HepG2 (cell line): ENCODE results near the gene PNLIPRP2. TPM values are rescaled to one million over a fixed set of nuclear protein-coding genes. Genes with fewer than 3 reads are reported as not detected.

Experiments used
- HMG20A ChIP-seq: IDR thresholded peaks from 2 replicates; pipeline ENCODE4 v1.6.1; 2016; ENCODE audit warnings: borderline replicate concordance
- LCORL ChIP-seq, 2 experiments: fragments of 450-650 bp in 1 of 2; sonication (generic) in 1 of 2; formaldehyde crosslinking in 1 of 2; IDR thresholded peaks; 2 replicates each; pipeline versions ENCODE4 v1.5.0 to v1.6.1; 2017 to 2020; ENCODE audit warnings: antibody characterized with exemption in 1 of 2, missing genetic modification reagents in 1 of 2
- MTA3 ChIP-seq: sonication (generic); formaldehyde crosslinking; IDR thresholded peaks from 2 replicates; pipeline ENCODE4 v1.4.0; 2020; ENCODE audit warnings: missing genetic modification reagents
- NCOA1 ChIP-seq: sonication (generic); formaldehyde crosslinking; IDR thresholded peaks from 2 replicates; pipeline ENCODE4 v1.9.0; 2021; ENCODE audit warnings: missing genetic modification reagents
- NFE2L2 ChIP-seq: fragments of 150-350 bp; IDR thresholded peaks from 2 replicates; pipeline ENCODE4 v1.6.1; 2014; ENCODE audit warnings: low read length
- NR2F6 ChIP-seq, 2 experiments: IDR thresholded peaks; 2 replicates each; pipeline ENCODE4 v1.6.1; 2016; ENCODE audit warnings: antibody characterized with exemption in 1 of 2, mild to moderate bottlenecking in 1 of 2
- SPEN ChIP-seq: sonication (generic); formaldehyde crosslinking; IDR thresholded peaks from 2 replicates; pipeline ENCODE4 v1.5.1; 2020; ENCODE audit warnings: low read depth, mild to moderate bottlenecking, missing genetic modification reagents
- TCF7 ChIP-seq: sonication (generic); IDR thresholded peaks from 2 replicates; pipeline ENCODE4 v1.6.1; 2016; ENCODE audit warnings: antibody characterized with exemption, low read depth
- TEAD2 ChIP-seq: sonication (generic); formaldehyde crosslinking; IDR thresholded peaks from 2 replicates; pipeline ENCODE4 v1.9.0; 2021; ENCODE audit warnings: missing genetic modification reagents
- ZMYM4 ChIP-seq: sonication (generic); formaldehyde crosslinking; IDR thresholded peaks from 2 replicates; pipeline ENCODE4 v1.8.1; 2023; ENCODE audit warnings: mild to moderate bottlenecking, missing genetic modification reagents
- ZNF207 ChIP-seq: fragments of 450-650 bp; IDR thresholded peaks from 2 replicates; pipeline ENCODE4 v1.6.1; 2016; ENCODE audit warnings: antibody characterized with exemption, borderline replicate concordance
- ZNF629 ChIP-seq: sonication (generic); formaldehyde crosslinking; conservative IDR thresholded peaks from 2 replicates; pipeline ENCODE4 v1.5.0; 2020; ENCODE audit warnings: missing genetic modification reagents
- ZNF670 ChIP-seq: sonication (generic); formaldehyde crosslinking; IDR thresholded peaks from 2 replicates; pipeline ENCODE4 v1.8.0; 2022; ENCODE audit warnings: mild to moderate bottlenecking, missing genetic modification reagents, borderline replicate concordance
- polyA plus RNA-seq, 8 experiments: library from polyadenylated mRNA; depleted of rRNA in 3 of 8; stranded (reverse) in 7 of 8; unstranded in 1 of 8; fragments of >200 nt; fragmentation: Illumina TruSeq in 4 of 8; extraction: Trizol in 4 of 8; gene quantifications; 2 replicates each; pipeline versions ENCODE4 v1.2.1 to v1.2.3, GENCODE V29; 2011 to 2016; ENCODE audit warnings: low read depth in 4 of 8, missing spikeins in 1 of 8, mixed read lengths in 1 of 8; ENCODE audit not compliant: insufficient read depth in 1 of 8
- total RNA-seq, 5 experiments: library from RNA; depleted of rRNA; stranded (reverse); fragments of >200 nt; fragmentation: Illumina TruSeq; extraction: Trizol; gene quantifications; 2 replicates each; pipeline ENCODE4 v1.2.3, GENCODE V29; 2016; ENCODE audit warnings: low read depth in 1 of 5
- TF ChIP-seq, protein P1 (sequence below), 2 experiments: fragments of 450-650 bp in 1 of 2; sonication (generic) in 1 of 2; formaldehyde crosslinking; IDR thresholded peaks; 2 replicates each; pipeline versions ENCODE4 v1.5.0 to v1.8.0; 2020 to 2022; ENCODE audit warnings: mild to moderate bottlenecking in 1 of 2, missing genetic modification reagents in 1 of 2
- TF ChIP-seq, protein P2 (sequence below): sonication (generic); formaldehyde crosslinking; IDR thresholded peaks from 2 replicates; pipeline ENCODE4 v1.4.0; 2020; ENCODE audit warnings: mild to moderate bottlenecking, low read depth, missing genetic modification reagents
- TF ChIP-seq, protein P3 (sequence below): sonication (generic); formaldehyde crosslinking; IDR thresholded peaks from 2 replicates; pipeline ENCODE4 v1.8.0; 2022; ENCODE audit warnings: mild to moderate bottlenecking, missing genetic modification reagents; ENCODE audit not compliant: insufficient replicate concordance
- TF ChIP-seq, protein P4 (sequence below): IDR thresholded peaks from 2 replicates; pipeline ENCODE4 v1.6.1; 2016

The PNLIPRP2 gene
- total and polyA plus RNA-seq, 2 of the 13 experiments (the other 11 are each of a cell fraction or from before 2014, with no cell fraction given) = 0.21 to 0.97 TPM

DNA sequence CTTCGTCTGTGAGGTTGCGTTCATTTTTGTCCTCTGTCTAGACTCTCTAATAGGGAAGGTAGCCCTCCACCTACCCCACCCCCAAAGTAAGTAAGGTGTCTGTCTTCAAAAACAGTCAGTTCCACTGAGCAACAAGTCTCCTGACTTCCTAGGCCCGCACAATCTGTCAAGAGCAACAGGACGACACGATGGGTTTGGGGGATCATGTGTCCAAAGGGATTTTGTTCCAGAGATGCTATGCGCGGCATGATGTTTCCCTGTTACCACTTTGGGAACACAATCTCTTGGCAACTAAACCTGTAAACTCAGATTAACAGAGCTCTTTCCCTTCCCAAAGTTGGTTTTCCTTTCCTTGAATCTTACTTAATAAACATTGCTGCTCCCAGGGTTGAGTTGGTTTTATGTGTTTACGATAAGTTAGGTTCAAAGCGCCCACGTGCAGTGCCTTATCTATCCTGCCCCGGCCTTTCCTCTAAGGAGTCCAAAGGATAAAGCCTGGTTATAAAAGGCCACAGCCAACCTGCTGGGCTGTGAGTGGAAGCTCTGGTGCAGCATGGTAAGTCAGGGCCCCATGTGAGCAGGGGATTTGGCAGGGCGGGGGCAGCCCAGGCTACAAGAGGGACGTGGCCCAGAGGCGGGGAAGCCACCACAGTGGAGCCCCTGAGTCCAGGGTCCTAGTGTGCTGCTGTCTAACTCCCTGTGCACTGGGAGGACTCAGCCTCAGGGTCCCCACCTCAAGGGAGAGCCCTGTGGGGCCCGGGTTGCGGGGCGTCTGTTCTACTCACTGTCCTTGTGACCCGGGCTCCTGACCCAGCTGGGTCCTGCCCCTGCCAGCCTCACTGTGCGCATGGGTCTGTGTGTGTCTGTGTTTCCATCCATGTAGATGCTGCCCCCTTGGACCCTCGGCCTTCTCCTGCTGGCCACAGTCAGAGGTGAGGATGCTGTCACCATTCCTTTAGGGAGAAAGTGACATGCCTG lies at the start of gene PNLIPRP2 (continued):
- TF ChIP-seq ZNF670 (CRISPR knock-in tag) (no peak), ZNF629 (CRISPR knock-in tag) (no peak), TEAD2 (CRISPR knock-in tag) (no peak), HMG20A (CRISPR knock-in tag) (no peak), ZNF207 (no peak), LCORL (IDR thresholded peaks at IDR 0.05) (no peak), LCORL (CRISPR knock-in tag; IDR thresholded peaks at IDR 0.05) (0 out of 2 replicates have a peak, but pooled peaks have one; percentile 32), TCF7 (0 out of 2 replicates have a peak, but pooled peaks have one; percentile 38), NR2F6 (IDR thresholded peaks at IDR 0.05) (no peak), NR2F6 (CRISPR knock-in tag; IDR thresholded peaks at IDR 0.05) (no peak), ZMYM4 (CRISPR knock-in tag) (0 out of 2 replicates have a peak, but pooled peaks have one; percentile 17), NFE2L2 (no peak), MTA3 (no peak), SPEN (CRISPR knock-in tag) (no peak), NCOA1 (CRISPR knock-in tag) (no peak)
- TF ChIP-seq, protein P1, sequence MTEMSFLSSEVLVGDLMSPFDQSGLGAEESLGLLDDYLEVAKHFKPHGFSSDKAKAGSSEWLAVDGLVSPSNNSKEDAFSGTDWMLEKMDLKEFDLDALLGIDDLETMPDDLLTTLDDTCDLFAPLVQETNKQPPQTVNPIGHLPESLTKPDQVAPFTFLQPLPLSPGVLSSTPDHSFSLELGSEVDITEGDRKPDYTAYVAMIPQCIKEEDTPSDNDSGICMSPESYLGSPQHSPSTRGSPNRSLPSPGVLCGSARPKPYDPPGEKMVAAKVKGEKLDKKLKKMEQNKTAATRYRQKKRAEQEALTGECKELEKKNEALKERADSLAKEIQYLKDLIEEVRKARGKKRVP (CRISPR knock-in tag; IDR thresholded peaks at IDR 0.05) = no peak
- TF ChIP-seq, protein P2, sequence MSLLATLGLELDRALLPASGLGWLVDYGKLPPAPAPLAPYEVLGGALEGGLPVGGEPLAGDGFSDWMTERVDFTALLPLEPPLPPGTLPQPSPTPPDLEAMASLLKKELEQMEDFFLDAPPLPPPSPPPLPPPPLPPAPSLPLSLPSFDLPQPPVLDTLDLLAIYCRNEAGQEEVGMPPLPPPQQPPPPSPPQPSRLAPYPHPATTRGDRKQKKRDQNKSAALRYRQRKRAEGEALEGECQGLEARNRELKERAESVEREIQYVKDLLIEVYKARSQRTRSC = no peak
- TF ChIP-seq, protein P3, sequence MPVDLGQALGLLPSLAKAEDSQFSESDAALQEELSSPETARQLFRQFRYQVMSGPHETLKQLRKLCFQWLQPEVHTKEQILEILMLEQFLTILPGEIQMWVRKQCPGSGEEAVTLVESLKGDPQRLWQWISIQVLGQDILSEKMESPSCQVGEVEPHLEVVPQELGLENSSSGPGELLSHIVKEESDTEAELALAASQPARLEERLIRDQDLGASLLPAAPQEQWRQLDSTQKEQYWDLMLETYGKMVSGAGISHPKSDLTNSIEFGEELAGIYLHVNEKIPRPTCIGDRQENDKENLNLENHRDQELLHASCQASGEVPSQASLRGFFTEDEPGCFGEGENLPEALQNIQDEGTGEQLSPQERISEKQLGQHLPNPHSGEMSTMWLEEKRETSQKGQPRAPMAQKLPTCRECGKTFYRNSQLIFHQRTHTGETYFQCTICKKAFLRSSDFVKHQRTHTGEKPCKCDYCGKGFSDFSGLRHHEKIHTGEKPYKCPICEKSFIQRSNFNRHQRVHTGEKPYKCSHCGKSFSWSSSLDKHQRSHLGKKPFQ = no peak
- TF ChIP-seq, protein P4, sequence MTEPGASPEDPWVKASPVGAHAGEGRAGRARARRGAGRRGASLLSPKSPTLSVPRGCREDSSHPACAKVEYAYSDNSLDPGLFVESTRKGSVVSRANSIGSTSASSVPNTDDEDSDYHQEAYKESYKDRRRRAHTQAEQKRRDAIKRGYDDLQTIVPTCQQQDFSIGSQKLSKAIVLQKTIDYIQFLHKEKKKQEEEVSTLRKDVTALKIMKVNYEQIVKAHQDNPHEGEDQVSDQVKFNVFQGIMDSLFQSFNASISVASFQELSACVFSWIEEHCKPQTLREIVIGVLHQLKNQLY (CRISPR knock-in tag) = no peak
